ENCODE data around the gene SIAH2.

SIAH2 gene

GRCh38 chr3:150754896-150755295 lies 8.1 kb downstream of the SIAH2 start:
- no peak overlapping the region for H3K4me3 ChIP-seq (replicated peaks; ENCODE audit: low read depth, low read length)
- TF ChIP-seq, protein P1, sequence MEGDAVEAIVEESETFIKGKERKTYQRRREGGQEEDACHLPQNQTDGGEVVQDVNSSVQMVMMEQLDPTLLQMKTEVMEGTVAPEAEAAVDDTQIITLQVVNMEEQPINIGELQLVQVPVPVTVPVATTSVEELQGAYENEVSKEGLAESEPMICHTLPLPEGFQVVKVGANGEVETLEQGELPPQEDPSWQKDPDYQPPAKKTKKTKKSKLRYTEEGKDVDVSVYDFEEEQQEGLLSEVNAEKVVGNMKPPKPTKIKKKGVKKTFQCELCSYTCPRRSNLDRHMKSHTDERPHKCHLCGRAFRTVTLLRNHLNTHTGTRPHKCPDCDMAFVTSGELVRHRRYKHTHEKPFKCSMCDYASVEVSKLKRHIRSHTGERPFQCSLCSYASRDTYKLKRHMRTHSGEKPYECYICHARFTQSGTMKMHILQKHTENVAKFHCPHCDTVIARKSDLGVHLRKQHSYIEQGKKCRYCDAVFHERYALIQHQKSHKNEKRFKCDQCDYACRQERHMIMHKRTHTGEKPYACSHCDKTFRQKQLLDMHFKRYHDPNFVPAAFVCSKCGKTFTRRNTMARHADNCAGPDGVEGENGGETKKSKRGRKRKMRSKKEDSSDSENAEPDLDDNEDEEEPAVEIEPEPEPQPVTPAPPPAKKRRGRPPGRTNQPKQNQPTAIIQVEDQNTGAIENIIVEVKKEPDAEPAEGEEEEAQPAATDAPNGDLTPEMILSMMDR (IDR thresholded peaks at IDR 0.05; ENCODE audit: low read length, missing control alignments): no peak
- DNase-seq (ENCODE audit: low read depth): no peak

DNA sequence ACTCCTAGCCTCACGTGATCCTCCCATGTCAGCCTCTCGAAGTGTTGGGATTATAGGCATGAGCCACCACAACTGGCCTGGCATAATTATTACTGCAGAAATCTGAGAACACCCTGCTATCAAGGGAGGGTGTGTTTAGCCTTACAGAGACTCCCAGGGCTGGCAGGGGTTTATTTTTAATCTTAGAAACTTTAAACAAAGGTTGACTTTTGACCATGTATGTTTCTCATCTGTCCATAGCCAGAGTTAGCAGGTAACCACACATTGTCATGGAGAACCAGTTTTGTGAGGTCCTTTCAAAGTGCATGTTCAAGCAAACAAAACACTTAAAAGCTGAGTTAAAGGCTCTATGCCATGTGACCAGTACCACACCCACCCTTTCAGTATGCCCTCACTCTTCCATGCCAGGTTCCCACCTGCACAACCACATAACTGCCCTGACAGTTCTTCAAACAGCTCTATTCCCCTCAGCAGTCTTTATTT lies 11.1 kb downstream of the SIAH2 start:
- H3K4me3 ChIP-seq (replicated peaks; ENCODE audit: low read depth, low read length): no peak overlapping the region
- DNase-seq (ENCODE audit: low read depth): no peak
- TF ChIP-seq, protein P1 (IDR thresholded peaks at IDR 0.05; ENCODE audit: low read length, missing control alignments): no peak

DNA sequence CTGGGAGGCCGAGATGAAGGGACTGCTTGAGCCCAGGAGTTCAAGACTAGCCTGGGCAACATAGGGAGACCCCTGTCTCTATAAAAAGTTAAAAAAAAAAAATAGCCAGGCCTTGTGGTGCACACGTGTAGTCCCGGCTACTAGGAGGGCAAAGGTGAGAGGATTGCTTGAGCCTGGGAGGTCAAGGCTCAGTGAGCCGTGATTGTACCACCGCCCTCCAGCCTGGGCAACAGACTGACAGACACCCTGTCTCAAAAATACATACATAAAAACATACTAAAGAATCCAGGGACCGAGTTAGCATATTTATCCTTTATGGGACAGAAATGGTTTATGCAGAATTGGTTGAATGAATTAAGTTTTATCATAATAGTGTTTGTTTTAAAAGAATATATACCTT lies 13.7 kb downstream of the SIAH2 start:
- TF ChIP-seq, protein P1 (IDR thresholded peaks at IDR 0.05; ENCODE audit: low read length, missing control alignments): no peak
- no peak overlapping the region for H3K4me3 ChIP-seq (replicated peaks; ENCODE audit: low read depth, low read length)
- DNase-seq (ENCODE audit: low read depth): no peak

DNA sequence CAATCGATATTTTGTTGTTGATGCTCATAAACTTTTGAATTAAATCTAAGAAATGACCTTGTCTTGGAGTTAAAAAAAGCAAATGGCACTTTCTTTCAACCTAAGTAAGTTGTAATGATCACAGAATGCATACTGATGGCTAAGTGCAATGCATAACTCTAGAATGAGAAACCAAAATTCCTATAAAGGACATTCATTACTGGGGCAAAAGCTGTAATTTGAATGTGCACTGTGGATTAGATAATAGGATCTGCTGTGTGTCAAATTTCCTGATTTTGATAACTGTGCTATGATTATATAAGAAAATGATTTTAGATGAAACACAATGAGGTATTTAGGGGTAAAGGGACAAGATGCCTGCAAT lies 14.3 kb downstream of the SIAH2 start:
- TF ChIP-seq, protein P1 (IDR thresholded peaks at IDR 0.05; ENCODE audit: low read length, missing control alignments): no peak
- no peak for DNase-seq (ENCODE audit: low read depth)
- H3K4me3 ChIP-seq (replicated peaks; ENCODE audit: low read depth, low read length): no peak overlapping the region

- H3K4me3 ChIP-seq (replicated peaks; ENCODE audit: low read depth, low read length): no peak overlapping the region
- DNase-seq (ENCODE audit: low read depth): no peak
- TF ChIP-seq, protein P1 (IDR thresholded peaks at IDR 0.05; ENCODE audit: low read length, missing control alignments): no peak
These were observed 14.9 kb downstream of the SIAH2 start for GRCh38 chr3:150747886-150748683.

DNA sequence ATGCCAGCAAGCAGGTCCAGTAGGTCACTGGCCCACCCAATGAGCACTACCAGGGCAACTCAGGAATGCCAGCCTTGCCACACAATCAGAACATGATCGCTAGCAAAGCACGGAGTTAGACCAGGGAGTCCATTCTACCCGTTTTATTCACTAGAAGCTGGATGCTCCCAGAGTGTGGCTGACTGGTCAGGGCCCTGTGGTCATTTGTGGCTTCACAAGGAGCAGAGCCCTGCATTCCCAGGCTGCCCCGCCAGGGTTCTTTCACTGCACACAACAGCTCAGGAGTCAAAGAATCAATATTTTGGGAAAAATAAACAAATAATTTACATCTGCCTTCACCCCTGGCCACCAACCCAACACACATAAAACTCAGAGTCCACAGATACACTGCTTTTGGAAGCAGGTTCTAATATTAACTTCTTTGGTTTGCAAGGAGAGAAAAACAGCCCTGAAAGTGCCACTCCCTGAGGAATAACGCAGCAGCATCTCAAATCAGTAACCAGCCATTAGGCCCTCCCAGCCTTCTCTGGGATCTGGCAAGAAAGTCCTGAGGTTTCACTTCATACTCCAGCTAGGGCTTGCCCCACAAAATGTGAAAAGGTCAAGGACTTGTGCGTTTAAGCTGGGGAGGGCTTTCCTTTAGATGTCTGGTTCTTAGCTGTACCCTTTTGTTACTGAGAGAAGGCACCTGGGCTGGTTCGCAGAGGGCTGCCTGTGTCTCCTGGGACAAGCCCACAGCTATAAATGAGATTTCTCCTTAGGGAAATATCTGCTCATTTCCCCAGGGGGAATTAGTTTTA lies 16.0 kb downstream of the SIAH2 start:
- no peak overlapping the region for H3K4me3 ChIP-seq (replicated peaks; ENCODE audit: low read depth, low read length)
- TF ChIP-seq, protein P1 (IDR thresholded peaks at IDR 0.05; ENCODE audit: low read length, missing control alignments): no peak
- DNase-seq (ENCODE audit: low read depth): no peak
